GM12874 (cell line): ENCODE measurements around the gene NBEA.

Source experiments
- TF ChIP-seq, protein P1 (sequence below): IDR thresholded peaks from 2 replicates; pipeline ENCODE4 v1.5.1; 2011; ENCODE audit warnings: low read depth, mild to moderate bottlenecking, control low read depth, low read length, moderate library complexity; ENCODE audit not compliant: insufficient read depth

The NBEA gene

GRCh38 chr13:35046587-35046986 lies 104.5 kb downstream of the NBEA start:
- TF ChIP-seq, protein P1, sequence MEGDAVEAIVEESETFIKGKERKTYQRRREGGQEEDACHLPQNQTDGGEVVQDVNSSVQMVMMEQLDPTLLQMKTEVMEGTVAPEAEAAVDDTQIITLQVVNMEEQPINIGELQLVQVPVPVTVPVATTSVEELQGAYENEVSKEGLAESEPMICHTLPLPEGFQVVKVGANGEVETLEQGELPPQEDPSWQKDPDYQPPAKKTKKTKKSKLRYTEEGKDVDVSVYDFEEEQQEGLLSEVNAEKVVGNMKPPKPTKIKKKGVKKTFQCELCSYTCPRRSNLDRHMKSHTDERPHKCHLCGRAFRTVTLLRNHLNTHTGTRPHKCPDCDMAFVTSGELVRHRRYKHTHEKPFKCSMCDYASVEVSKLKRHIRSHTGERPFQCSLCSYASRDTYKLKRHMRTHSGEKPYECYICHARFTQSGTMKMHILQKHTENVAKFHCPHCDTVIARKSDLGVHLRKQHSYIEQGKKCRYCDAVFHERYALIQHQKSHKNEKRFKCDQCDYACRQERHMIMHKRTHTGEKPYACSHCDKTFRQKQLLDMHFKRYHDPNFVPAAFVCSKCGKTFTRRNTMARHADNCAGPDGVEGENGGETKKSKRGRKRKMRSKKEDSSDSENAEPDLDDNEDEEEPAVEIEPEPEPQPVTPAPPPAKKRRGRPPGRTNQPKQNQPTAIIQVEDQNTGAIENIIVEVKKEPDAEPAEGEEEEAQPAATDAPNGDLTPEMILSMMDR, result no peak

- TF ChIP-seq, protein P1, result no peak
Observed at GRCh38 chr13:35055705-35056104, 113.6 kb downstream of the NBEA start.

- TF ChIP-seq, protein P1, result no peak
Observed at GRCh38 chr13:35057858-35058257, 115.8 kb downstream of the NBEA start.

DNA sequence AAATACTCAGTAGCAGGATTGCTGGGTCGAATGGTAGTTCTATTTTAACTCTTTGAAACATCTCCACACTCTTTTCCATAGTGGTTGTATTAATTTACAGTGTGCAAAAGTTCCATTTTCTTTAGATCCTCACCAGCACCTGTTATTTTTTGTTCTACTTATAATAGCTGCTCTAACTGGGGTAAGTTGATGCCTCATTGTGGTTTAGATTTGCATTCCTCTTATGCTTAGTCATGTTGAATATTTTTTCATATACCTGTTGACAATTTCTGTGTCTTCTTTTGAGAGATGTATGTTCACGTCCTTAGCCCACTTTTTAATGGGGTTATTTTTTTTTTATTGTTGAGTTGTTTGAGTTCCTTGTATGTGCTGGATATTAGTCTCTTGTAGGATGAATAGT lies 144.6 kb downstream of the NBEA start:
- TF ChIP-seq, protein P1, result no peak

GRCh38 chr13:35092251-35092650 lies 150.2 kb downstream of the NBEA start:
- TF ChIP-seq, protein P1, result no peak

- TF ChIP-seq, protein P1, result no peak
Observed at GRCh38 chr13:35092751-35093150, 150.7 kb downstream of the NBEA start.

DNA sequence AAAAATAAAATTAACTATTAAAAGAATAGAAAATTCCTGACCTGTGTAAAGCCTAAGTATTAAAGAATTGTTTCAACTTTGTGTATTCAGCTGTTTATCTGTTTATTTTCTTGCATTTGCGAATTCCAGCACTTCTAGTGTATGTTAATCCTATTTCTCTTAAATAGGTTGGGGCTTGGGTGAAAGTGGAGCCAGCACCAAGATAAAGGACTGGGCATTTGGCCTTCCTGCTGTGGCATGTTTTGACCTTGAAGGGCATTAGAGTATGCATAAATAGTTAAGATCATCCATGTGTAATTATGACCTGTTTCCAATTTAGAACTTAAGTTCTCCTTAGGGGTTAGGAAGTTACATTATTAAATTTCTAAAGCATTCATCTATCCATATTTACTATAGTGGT lies 151.3 kb downstream of the NBEA start:
- TF ChIP-seq, protein P1, result no peak

DNA sequence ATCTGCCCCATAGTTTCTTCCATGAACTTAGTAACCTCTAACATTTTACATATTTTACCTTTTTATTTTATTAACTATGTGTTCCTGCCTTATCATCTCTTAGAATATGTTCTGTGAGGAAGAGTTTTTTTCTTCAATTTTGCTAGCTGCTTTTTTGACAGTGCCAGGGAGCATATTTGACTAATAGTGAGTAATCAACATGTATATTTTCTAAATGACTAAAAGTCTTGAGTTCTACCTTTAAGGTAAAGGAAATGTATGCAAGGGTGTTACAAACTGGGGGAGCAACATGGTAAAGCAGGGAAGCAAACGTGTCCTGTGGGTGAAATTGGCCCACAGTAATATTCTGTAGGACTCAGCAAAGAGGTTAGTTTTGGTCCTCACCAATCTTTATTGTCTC lies 165.5 kb downstream of the NBEA start:
- TF ChIP-seq, protein P1, result no peak
